ENCODE results near the gene PRDM5. TPM values are rescaled to one million over a fixed set of nuclear protein-coding genes. Genes with fewer than 3 reads are reported as not detected.

The PRDM5 gene
- total and polyA plus RNA-seq, 9 of the 15 experiments (the other 6 are each of a cell fraction or from before 2014, with no cell fraction given): not detected

DNA sequence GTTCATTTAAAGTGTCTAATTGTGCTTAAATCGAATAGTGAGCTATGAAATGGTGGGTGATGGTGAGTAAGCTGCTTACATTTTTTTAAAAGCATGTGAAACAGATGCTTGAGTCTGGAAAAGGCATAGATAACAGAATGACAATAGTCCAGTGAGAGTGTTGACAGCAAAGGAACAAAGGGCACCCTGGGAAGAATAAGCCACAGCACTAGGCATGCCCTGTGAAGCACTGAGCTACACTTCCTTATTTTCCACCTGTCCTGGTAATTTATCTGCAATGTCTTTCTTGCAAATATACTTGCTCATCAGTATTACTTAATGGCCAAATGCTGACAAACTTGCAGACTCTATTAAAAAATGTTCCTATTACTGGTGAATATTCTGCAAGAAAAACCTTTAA lies 168.7 kb downstream of the PRDM5 start:
- WGBS (ENCODE audit: insufficient coverage, low coverage, missing lambda C conversion rate): 0% methylated on average over 1 of the region's 1 CpG
- no peaks in the 10 kb centered on the region for H3K79me2 ChIP-seq (ENCODE audit: control insufficient read depth, insufficient read depth, low read length)
- ChIA-PET CTCF (ENCODE audit: low intra/inter-chr PET ratio) (no interaction called here), POLR2A (no interaction called here)
- no peak for DNase-seq (ENCODE audit: extremely low read depth in 1 of 4, low spot score in 3 of 4)
- H3K9me3 ChIP-seq (replicated peaks; ENCODE audit: control insufficient read depth, insufficient read depth, low read depth, low read length): no peaks in the 10 kb centered on the region
- no peak overlapping the region for H3K9ac ChIP-seq (ENCODE audit: insufficient read depth in 1 of 2, low read depth in 2 of 2, low read length in 2 of 2)
- TF ChIP-seq MXI1 (IDR thresholded peaks at IDR 0.05; ENCODE audit: low read depth, low read length) (no peak), SMARCA5 (IDR thresholded peaks at IDR 0.05) (no peak), PHF20 (IDR thresholded peaks at IDR 0.05; ENCODE audit: partially characterized antibody) (no peak), GTF3C2 (IDR thresholded peaks at IDR 0.05; ENCODE audit: borderline replicate concordance, extremely low read depth, insufficient read length) (no peak), ESRRA (IDR thresholded peaks at IDR 0.05; ENCODE audit: borderline replicate concordance, low read depth) (no peak), NR2C2 (CRISPR knock-in tag; IDR thresholded peaks at IDR 0.05) (no peak), NR2C2 (tag; IDR thresholded peaks at IDR 0.05) (no peak), RAD51 (IDR thresholded peaks at IDR 0.05; ENCODE audit: borderline replicate concordance, low read depth) (no peak), KAT8 (IDR thresholded peaks at IDR 0.05; ENCODE audit: low read depth) (no peak), HSF4 (CRISPR knock-in tag; IDR thresholded peaks at IDR 0.05; ENCODE audit: borderline replicate concordance) (no peak), TEAD1 (CRISPR knock-in tag; IDR thresholded peaks at IDR 0.05) (no peak)
- TF ChIP-seq, protein P1, sequence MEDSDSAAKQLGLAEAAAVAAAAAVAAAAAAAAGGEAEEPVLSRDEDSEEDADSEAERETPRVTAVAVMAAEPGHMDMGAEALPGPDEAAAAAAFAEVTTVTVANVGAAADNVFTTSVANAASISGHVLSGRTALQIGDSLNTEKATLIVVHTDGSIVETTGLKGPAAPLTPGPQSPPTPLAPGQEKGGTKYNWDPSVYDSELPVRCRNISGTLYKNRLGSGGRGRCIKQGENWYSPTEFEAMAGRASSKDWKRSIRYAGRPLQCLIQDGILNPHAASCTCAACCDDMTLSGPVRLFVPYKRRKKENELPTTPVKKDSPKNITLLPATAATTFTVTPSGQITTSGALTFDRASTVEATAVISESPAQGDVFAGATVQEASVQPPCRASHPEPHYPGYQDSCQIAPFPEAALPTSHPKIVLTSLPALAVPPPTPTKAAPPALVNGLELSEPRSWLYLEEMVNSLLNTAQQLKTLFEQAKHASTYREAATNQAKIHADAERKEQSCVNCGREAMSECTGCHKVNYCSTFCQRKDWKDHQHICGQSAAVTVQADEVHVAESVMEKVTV (CRISPR knock-in tag; IDR thresholded peaks at IDR 0.05): no peak
- H3K4me3 ChIP-seq: no peak overlapping the region
- no peaks in the 10 kb centered on the region for H3K27me3 ChIP-seq (ENCODE audit: control insufficient read depth in 2 of 2, insufficient read depth in 2 of 2, low read length in 2 of 2)
- FAIRE-seq: no peak
- H3K4me1 ChIP-seq (replicated peaks in 1 of 2; ENCODE audit: control insufficient read depth in 2 of 2, insufficient read depth in 2 of 2, low read length in 2 of 2): no peaks in the 10 kb centered on the region
- H4K20me1 ChIP-seq (replicated peaks; ENCODE audit: control insufficient read depth, insufficient read depth, low read length): no peaks in the 10 kb centered on the region
- H3K9me1 ChIP-seq (ENCODE audit: control insufficient read depth, insufficient read depth, low read length): no peaks in the 10 kb centered on the region
- intact Hi-C loops (cut with micrococcal nuclease): no loop called here
- ATAC-seq: no peak
- no peak overlapping the region for H2AFZ ChIP-seq (ENCODE audit: low read depth, low read length)
- no TSS peak for BruUV-seq (replicated peaks)
- H3K4me2 ChIP-seq (ENCODE audit: insufficient read depth, low read length): no peak overlapping the region
- H3K27ac ChIP-seq (ENCODE audit: extremely low read depth, low read depth, low read length): no peak overlapping the region
- in situ Hi-C loops (cut with MboI): no loop called here
- H3K36me3 ChIP-seq (ENCODE audit: control insufficient read depth, insufficient read depth, low read length): no peaks in the 10 kb centered on the region
